Stimulated activated CD8-positive, alpha-beta memory T cell treated with anti-CD3 and anti-CD28 coated beads, Interleukin-15, amount 100 ng/mL, for 1 hour (primary cell): ENCODE results near the gene RBX1.
"Not testable (repeated sequence)": the region's sequence is repeated elsewhere in the genome, so short reads cannot be mapped to it uniquely, and the experiment has no call there.

Experiments
- DNase-seq: peaks from one replicate; pipeline ENCODE4 v3.0.0-alpha.2; 2020; ENCODE audit warnings: low read depth

RBX1 gene

DNA sequence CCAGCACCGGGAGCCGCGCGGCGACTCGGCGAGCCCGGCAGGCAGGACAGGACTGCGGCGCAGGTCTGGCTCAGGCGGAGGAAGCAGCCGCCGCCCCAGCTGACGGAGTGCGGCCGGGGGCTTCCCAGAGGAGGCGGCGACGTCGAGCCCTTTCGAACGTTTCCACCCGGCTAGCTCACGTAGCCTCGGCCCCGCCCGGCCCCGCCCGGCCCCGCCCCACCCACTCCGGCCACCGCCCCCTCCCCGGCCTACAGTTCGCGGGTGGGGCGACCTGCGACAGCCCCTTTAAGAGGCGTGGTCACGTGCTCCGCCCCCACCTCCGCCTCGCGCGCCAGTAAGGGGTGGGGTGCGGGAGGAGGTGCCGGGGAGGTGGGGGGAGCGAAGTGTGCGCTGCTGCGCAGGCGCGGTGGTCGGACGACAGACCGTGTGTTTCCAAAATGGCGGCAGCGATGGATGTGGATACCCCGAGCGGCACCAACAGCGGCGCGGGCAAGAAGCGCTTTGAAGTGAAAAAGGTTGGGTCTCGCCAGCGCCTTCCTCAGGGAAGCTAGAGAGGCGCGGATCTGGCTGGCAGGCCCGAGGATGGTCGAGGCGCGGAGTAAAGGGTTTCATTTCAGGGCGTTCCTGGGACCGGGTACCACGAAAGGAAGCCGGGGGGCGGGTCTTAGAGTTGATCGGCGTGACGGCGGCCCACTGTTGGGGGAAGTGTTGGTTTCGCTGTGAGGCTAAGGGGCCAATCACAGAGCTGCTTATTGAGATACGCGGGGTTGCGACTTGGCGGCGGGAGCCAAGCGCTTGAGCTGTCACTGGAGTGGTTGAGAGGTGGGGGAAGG lies at the start of gene RBX1:
Gene RBX1 (plus strand): TSS at position 417 of the 833 bp plus-strand sequence. CDS start 21 bp downstream, at position 438.
- DNase-seq, result peak; percentile 98

DNA sequence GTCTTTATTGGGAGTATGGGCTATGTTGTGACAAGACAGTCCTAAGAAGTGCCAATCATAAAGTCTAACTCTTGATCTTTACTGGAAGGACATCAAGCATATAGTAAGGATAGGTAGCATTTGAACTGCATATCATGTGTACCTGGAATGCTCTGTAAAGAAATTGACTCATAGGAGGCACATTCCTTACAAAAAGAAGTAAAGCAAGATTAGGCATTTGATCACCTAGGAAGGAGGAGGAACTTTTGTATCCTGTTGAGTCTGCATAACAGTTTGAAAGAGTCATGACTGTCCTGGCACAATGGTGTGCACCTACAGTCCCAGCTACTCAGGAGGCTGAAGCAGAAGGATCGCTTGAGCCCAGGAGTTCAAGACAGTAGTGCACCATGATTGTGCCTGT lies 47.1 kb upstream of the RBX1 start:
- no peak for DNase-seq

DNA sequence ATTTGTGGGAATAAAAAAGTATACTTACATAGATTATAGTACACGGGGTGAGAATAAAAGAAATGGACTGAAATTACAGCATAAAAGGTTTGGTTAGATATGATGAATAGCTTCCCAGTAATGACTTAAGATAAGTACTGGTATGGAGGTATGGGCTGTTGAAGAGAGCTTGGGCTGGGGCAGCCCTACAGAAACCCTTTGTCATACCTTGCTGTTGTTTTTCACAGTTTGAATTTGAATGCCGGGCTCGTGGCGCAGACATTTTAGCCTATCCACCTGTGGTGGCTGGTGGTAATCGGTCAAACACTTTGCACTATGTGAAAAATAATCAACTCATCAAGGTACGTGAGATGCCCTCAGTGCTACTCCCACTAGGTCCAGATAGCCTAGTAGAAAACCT lies 42.3 kb upstream of the RBX1 start:
- DNase-seq, result no peak

DNA sequence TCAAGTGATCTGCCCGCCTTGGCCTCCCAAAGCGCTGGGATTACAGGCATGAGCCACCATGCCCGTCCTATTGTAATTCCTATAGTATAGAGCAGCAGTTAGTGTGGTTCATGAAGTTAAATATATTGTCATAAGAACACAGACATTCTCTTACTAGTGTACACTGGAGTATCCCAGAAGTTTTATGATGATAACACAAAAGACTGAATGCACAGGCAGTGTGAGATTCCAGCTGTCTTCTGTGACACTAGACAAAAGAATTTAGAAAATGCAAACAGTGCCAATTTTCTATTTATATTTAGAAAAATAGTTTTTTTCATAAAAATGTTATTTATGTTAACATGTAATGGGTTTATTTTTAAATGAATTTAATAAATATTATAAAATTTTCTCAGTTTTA lies 39.4 kb upstream of the RBX1 start:
- DNase-seq, result no peak

DNA sequence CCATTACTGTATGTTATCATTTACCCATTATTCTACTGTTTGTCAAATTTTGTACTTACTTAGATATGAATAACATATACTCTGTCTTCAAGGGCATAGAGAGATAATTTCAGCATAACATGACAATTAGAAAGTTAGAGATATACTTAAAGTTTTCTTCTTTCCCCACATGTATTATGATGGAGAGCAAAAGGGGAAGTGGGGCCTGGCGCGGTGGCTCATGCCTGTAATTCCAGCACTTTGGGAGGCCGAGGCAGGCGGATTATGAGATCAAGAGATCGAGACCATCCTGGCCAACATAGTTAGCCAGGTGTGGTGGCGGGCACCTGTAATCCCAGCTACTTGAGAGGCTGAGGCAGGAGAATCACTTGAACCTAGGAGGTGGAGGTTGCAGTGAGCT lies 38.2 kb upstream of the RBX1 start:
- DNase-seq, result not testable (repeated sequence)

DNA sequence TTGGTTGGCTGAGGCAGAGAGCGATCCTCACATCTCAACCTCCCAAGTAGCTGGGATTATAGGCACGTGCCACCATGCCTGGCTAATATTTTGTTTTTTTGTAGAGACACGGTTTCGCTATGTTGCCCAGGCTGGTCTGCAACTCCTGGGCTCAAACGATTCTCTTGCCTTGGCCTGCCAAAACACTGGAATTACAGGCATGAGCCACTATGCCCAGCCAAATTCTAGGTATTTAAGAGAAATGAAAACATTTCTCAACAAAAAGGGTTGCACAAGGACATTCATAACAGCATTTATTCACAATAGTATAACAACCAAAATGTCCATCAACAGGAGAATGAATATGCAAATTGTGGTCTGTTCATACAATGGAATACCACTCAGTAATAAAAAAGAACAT lies 31.7 kb upstream of the RBX1 start:
- DNase-seq, result no peak

DNA sequence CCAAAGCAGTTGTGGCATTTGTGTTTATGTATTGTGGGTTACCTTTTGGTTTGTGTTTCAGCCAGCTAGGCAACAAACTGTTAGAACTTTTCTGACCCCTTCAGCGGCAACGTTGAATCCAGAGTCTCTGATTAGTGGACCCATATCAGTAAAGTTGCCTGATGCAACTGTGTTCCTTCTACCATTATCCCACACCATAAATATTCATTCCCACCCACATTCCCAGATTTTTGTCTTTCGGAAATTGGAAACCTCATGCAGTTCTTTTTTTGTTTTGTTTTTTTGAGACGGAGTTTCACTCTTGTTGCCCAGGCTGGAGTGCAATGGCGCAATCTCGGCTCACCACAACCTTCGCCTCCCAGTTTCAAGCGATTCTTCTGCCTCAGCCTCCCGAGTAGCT lies 30.7 kb upstream of the RBX1 start:
- no peak for DNase-seq

DNA sequence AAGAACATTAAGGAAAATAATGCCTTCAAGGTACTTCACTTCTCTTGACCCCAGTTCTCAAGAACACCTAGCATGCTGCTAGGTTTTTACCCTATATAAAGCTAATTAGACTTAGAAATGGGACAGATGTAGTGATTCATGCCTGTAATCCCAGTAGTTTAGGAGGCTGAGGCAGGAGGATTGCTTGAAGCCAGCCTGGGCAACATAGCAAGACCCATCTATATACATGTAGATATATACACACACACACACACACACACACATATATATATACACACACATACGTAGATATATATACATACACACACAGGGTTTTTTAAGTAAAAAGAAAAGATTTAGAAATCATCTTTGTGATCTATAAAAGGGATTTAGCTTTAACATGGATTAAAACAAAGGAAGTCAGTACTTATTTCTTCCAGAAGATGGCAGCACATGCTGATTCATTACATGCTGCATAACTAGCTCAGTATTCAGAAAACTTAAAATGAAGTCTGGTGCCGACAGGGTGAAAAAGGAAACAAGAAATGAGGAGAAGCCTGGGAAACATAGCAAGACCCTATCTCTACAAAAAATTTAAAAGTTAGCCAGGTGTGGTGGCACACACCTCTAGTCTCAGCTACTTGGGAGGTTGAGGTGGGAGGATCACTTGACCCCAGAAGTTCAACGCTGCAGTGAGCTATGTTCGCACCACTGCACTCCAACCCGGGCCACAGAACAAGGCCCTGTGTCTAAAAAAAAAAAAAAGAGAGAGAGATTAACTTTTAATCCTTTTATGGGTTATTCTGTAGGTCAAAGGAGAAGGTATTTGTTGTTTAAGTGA lies 28.5 kb upstream of the RBX1 start:
- DNase-seq, result no peak

DNA sequence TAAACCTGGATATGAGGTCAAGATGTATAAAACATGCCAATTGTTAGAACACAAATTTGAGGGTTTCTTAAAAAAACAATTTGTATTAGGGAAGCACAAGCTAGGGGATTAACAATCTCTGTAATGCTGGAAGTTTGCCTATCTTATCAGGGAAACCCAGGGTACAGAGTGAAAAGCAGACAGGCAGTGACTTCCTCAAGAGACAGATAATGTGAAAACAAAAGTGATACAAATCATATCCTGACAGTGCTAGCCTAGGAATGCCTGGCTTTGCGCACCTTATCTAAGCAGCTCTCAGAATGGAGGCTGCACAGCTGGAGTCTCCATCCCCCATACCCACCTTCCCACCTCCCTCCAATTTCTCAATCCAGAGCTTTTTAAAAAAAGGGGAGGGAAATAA lies 22.5 kb upstream of the RBX1 start:
- no peak for DNase-seq

DNA sequence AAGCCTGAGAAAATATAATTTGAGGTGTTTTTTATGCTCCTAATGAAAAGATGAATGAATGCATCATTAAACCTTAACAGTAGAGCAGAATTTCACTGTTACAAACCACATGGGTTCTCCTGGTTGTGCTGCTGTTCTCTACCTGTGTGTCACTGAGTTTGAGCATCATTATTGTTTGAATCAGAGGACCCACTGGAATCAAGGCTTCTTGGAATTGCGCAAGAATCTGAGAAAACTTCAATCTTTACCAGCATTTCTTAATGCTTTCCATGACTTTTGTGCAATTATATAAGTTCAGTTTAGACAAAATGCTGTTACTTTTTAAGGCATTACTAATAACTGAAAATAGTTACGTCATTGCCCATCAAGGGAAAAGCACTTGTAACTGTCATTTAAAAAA lies 18.8 kb upstream of the RBX1 start:
- DNase-seq, result no peak

DNA sequence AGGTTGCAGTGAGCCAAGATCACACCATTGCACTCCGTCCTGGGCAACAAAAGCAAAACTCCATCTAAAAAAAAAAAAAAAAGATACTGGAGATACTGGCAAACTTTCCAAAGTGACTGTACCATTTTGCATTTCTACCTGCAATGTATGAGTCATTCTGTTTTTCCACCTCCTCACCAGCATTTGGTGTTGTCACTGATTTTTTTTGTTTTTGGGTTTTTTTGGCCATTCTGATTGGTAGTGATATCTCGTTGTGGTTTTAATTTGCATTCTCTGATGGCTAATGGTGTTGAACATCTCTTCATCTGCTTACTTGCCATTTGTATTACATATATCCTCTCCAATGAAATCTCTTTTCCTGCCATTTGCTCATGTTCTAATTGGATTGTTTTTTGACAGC lies 12.0 kb upstream of the RBX1 start:
- no peak for DNase-seq

DNA sequence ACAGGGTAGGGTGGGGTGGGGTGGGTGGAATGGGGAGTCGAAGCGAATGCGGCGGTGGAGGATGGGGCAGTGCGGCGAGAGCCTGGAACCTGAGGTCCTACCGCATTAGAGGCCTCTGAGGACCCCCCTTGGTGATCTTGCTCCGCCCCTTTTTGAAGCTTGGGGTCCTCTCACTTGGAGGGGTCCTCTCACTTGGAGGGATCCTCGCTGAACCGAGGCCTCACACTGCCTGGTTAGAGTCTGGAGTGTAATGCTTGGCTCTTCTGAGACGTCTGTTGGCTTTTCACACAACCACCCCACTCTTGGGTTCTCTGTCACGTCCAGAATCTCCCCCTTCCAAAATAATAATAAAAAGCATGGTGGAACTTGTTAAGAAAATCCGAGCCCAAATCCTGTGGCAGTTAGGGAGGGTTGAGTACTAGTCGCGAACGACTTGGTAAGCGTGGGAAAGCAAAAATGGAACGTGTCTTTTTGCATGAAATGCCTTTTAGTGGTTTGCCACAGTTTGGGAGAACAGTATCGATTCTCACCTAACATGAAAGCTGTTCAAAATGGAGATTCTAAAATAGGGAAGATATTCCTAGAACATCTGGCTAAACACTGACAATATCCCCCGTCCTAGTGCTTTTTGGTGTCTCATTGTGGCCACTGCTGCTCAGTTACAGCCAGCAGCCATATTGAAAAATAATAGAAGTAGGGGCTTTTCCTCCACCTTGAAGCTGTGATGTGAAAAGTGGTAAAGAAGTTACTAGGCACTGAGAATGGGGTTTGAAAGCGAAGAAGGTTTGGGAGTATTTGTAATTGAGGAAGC lies 822 bp downstream of the RBX1 start:
- DNase-seq, result no peak

DNA sequence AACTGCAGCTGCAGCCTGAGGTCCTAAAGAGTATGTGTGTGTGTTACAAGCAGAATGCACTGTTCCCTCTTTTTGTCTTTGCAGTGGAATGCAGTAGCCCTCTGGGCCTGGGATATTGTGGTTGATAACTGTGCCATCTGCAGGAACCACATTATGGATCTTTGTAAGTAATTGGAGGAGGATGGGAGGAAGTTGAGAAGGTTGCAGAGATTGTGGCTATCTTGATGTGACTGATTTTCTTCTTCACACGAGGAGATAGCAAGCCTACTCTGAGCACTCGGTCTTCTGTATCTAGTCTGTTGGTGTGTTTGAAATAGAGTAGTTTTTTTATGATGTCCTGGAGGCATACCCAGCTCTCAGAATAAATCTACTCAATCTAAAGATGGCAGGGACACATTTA lies 2.3 kb downstream of the RBX1 start:
- no peak for DNase-seq

DNA sequence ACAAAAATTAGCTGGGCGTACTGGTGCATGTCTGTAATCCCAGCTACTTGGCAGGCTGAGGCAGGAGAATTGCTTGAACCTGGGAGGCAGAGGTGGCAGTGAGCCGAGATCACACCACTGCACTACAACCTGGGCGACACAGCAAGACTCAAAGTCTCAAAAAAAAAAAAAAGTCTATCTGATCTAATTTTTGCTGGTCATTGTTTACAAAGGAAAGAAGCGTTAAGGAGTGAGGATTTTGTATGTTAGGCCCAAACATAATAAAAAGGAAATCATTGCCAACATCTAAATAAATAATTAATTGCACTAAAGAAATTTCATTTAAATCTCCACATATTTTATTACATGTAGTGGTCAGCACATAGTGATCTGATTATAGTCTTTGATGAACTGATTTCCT lies 2.9 kb downstream of the RBX1 start:
- DNase-seq, result no peak

DNA sequence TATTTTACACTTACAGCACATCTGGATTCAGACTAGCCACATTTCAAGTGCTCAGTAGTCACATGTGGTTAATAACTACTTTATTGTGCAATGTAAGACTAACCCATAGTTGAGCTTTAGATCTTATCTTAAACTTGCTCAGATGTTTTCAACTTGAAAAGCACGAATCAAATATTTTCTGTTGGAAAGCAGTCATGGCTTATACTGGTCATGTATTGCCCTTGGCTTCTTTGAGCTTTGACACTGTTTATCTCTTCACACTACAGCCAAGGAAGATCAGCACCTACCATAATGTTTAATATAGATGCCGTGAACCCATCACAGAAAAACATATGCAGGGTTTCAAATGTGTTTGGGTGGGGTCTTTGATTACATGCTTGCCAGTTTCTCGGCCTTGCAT lies 4.4 kb downstream of the RBX1 start:
- no peak for DNase-seq

DNA sequence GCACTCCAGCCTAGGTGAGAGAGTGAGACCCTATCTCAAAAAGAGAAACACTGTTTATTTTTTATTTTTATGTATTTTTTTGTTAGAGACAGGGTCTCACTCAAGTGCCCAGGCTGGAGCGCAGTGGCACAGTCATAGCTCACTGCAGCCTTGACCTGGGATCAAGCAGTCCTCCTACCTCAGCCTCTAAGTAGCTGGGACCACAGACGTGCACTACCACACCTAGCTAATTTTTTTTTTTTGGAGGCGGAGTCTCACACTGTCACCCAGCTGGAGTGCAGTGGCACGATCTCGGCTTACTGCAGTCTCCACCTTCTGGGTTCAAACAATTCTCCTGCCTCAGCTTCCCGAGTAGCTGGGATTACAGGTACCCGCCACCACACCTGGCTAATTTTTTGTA lies 6.4 kb downstream of the RBX1 start:
- no peak for DNase-seq

DNA sequence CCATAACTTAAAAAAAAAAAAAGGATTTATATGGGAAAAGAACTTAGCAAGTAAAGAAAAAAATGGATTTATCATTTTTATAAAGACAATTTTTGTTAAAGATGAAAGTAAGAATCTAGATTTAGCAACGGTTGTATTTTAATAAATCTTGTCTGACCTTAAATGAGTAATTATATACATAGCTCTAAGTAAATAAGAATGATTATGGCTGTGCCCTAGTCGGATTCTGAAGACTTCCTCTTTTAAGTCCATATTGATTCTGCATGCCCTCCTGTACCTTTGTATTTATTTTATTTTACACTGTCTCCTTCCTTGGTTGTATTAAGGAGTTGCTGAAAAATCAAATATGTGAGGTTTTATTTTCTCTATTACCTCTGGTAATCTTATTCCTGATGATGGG lies 7.1 kb downstream of the RBX1 start:
- no peak for DNase-seq

DNA sequence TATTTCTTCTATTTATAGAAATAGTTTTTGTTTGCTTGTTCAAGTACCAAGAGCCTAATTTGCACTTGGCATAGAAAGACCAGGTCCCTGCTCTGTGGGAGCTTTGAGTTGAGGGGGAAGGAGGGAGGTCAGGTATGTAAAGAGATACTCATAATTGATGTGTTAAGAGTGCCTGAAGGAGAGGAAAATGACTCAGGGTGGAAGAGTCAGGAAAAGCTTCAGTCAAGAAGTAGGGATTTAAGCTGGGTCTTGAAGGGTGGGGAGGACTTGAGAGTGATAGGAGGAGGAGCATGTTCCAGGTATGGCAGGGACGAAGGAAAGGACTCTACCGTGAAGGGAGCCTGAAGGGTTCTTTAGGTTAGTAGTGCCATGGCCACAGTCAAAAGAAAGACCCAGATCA lies 9.0 kb downstream of the RBX1 start:
- no peak for DNase-seq

DNA sequence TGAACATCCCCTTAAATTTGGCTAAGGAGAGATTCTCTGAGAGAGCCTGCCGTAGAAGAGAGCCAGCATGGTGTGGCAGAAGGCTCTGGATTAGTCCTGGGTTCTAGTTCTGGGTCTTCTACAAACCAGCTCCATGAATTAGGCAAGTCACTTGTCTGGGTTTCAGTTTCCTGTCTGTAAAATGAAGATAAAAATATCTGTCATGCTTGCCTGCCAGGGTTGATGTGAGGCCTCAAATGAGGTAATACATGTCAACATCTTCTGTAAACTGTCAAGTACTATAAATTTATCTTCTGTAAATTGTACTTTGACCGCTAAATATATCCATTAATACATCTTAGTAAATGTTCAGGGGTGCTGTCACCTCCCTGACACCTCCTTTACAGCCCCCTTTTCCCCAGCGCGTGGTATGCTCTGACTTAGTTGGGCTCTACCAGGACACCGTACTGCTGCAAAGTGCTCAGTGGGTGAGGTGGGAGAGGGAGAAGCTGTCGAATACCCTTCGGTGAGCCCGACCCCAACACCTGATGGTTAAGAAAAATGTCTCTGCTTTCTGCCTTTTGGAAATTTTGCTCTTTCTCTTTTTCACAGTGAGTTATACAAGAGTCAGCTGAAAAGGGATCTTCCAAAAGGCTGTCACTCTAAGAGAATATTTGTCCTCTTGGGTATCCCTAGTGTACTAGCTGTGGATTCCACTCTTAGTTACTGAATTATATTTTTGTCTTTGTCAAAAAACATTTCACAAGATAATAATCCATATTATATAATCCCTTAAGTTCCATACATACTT lies 15.0 kb downstream of the RBX1 start:
- no peak for DNase-seq

DNA sequence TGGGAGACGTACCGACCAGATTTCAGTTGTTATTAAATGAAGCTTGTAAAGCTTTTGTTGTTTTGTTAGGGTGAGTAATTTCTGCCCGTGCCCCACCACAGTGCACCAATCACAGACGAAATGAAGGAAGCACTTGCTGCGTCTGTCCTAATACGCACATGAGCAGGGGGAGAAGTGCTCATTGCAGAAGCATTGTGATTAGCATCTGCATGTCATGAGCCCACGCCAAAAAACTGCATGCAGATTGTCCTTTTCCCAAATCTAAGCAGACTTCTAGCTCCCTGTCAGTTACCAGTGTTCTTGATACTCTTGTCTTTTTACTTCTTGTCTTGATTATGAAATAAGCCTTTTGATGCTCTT lies 15.5 kb downstream of the RBX1 start:
- no peak for DNase-seq

DNA sequence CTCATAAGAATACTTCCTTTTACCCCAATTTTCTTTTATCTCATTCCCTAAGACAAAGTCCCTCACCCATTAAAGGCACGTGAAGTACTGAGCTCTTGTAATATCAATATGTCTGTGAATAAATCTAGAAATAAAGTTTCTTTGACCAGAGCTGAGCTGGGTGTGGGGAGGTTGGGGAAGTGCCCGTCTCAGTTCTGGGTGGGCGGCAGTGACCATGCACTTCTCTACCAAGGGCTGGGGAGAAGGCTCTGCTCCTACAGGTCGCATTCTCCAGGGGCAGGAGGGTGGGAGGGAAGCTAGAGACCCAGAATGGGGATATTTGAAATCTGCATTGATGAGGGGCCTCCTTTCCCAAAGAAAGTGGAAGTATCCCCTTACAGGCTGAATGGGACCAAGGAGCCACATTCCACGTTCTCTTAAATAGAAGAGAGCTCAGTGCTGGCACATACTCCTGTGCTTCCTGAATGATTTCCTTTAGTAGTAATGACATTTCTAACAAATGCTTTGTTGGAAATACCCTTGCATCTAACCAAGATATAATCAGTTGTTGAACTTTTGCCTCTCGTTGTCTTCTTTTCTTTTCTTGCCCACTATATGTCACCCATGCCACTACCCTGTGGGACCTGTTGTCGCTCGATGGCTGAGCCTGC lies 16.1 kb downstream of the RBX1 start:
- no peak for DNase-seq
